GM12874 (cell line): ENCODE results near the gene SLC43A2.

Source experiments
- TF ChIP-seq, protein P1 (sequence below): IDR thresholded peaks from 2 replicates; pipeline ENCODE4 v1.5.1; 2011; ENCODE audit warnings: low read depth, mild to moderate bottlenecking, control low read depth, low read length, moderate library complexity; ENCODE audit not compliant: insufficient read depth

SLC43A2 gene

DNA sequence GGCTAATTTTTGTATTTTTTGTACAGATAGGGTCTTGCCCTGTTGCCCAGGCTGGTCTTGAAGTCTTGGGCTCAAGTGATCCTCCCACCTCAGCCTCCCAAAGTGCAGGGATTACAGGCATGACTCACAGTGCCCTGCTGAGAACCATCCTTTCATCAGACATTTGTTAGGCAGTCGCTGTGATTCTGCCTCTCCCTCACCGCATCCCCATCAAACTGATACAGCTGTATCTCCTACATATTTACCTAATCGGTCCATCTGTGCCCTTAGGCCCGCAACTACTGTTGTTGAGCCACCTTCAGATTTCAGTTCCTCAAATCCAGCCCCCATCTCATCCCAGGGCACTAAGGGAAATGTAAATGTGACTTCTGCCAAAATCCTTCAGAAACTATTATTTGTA lies 2.0 kb upstream of the SLC43A2 start:
- TF ChIP-seq, protein P1, sequence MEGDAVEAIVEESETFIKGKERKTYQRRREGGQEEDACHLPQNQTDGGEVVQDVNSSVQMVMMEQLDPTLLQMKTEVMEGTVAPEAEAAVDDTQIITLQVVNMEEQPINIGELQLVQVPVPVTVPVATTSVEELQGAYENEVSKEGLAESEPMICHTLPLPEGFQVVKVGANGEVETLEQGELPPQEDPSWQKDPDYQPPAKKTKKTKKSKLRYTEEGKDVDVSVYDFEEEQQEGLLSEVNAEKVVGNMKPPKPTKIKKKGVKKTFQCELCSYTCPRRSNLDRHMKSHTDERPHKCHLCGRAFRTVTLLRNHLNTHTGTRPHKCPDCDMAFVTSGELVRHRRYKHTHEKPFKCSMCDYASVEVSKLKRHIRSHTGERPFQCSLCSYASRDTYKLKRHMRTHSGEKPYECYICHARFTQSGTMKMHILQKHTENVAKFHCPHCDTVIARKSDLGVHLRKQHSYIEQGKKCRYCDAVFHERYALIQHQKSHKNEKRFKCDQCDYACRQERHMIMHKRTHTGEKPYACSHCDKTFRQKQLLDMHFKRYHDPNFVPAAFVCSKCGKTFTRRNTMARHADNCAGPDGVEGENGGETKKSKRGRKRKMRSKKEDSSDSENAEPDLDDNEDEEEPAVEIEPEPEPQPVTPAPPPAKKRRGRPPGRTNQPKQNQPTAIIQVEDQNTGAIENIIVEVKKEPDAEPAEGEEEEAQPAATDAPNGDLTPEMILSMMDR, result no peak

DNA sequence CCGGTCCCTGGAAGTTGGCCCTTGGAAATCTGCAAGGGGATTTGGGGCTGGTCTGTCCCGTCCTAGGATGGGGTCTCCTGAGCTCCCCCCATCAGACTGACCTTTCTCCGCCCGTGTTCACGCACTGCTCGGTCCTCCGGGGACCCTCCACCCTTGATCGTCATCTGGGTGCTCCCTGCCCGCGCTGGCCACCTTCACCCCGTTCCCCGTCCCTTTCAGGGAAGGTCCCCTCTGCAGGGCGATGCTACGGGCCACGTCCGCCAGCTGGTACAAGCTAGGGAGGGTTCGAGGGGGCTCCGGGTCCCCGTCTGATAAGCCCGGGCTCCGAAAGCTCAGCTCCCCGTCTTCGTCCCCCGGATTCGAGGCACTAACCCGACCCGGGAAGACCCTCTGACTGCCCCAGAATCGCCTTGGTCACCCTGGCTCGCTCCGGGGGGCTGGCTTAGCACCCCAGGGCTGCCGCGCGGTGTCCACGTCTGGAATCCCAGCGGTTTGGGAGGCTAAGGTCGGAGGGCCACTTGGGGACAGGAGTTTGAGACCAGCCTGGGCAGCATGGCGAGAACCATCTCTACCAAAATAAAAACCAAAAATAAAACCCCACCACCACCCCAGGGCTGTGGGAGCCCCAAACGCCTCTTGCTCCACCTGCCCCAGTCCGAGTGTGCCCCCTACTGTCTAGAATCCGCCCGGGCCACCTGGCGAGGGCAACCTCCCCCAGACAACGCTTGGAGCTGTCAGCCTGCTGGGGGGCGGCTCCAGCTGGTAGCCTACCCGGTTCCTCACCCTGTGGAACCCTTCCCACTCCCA lies 1.1 kb upstream of the SLC43A2 start:
- TF ChIP-seq, protein P1, result peak; percentile 87

DNA sequence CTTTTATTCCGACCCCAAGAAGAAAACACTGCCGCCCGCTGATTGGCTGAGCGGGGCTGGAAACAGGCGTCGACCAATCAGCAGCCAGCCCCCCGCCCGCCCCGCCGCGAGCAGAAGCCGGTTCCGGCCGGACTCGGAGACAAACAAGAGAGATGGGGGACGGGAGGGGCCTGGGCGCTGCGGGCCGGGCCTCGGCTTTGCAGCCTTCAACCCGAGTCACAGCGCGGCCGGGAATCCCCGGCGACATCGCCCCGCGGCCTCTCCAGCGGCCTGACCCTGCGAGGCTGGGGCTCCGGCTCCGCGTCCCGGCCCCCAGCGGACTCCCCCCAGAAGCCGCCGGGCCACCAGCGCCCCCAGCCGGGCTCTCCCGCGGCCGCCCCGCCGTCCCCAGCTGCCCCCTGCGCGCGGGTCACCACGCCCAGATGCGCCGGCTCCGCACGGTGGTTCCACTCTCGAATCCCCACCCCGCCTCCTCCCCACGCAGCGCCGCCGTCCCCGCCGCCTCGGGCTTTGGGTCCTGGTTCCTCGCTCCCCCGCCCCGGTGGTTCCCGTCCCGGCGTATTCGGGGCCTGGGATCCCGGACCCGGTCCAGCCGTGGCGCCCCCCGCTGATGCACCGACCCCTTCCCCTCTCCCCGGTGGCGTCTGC lies 346 bp upstream of the SLC43A2 start:
- TF ChIP-seq, protein P1, result peak; percentile 44

DNA sequence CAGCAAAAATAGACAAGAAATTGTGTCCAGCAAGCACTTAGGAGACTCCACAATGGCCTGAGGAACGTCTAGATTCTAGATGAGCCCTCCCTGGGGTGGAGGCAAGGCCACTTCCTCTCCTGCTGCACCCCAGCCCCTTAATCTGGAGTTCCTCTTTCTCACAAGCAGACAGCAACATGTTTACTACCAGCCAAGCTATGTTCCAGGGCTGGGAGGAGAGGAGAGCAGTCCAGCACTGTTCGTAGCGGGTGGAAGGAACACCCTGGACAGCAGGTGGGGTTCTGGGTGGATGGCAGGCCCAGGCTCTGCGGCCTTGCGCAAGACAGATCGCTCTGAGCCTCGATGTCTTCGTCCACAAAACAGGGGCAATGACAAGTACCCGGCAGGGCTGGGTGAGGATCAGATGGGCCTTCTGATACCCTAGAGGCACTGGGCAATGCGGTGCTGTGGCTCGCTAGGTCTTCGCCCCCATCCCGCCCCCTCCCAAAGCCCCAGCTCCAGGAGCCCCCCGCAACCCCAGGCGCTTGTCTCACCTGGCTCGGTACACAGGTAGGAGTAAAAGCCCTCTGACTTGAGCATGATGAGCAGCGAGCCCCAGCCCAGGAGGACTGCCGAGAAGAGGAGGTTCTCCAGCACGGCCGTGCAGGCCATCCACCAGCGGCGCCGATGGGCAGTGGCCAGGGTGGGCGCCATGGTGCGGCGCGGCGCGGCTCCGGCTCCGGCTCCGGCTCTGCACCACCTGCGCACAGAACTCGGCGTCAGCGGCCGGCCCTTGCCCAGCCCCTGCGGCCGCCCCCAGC lies 1.3 kb downstream of the SLC43A2 start:
- TF ChIP-seq, protein P1, result no peak

DNA sequence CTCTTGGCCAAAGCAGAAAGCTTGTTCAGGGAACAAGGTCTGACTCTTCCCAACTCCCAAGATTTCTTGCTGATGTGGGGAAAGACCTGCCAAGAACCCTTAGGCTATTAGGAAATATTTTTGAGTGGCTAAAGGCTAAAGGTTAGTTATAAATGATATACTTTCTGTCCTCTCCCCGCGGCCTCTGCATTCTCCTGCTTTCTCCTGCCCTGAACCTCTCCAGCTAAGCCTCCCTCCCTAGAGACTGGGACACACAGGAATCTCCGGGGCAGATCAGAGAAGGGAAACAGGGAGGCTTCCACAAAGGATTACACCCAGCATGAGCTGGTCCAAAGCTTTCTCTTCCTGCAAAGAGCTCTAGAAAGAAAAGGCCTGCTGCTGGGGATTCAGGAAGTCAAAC lies 2.3 kb downstream of the SLC43A2 start:
- TF ChIP-seq, protein P1, result no peak

DNA sequence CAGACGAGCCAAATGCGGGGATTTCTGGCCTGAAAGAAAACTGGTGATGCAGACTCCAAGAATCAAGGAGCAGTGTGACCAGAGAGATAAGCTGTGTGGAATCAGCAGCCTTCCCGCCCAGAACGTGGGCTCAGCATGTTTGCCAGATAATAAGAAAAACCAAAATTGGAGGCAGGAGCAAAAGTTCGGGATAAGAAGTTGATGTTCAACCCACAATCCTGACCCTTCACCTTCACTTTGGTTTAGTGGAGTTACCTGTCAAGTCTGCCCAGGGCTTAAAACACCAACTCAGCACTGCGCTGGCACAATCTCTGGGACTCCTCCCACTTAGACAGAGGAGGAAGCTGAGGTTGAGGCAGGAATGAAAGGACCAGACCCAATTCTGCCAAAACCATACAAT lies 3.1 kb downstream of the SLC43A2 start:
- TF ChIP-seq, protein P1, result no peak

DNA sequence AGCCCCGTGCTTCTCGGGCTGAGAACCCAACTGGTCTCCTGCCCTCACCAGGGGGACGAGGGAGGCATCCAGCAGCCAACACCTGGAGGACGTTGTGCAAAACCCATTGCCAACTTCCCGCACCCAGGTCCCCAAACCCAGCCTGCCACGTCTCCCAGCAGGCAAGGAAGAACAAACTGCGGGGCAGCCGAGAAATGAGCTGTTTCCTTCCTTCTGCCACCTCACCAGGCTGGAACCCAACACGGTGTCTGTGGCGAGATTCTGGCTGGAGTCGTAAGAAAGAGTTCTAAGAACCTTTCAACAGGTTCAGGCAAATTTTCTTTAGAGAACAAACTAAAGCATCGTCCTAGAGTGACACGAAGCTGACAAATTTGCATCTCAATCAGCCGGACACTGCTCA lies 3.6 kb downstream of the SLC43A2 start:
- TF ChIP-seq, protein P1, result no peak
